ENCODE data around the gene C4orf50.

C4orf50 gene

DNA sequence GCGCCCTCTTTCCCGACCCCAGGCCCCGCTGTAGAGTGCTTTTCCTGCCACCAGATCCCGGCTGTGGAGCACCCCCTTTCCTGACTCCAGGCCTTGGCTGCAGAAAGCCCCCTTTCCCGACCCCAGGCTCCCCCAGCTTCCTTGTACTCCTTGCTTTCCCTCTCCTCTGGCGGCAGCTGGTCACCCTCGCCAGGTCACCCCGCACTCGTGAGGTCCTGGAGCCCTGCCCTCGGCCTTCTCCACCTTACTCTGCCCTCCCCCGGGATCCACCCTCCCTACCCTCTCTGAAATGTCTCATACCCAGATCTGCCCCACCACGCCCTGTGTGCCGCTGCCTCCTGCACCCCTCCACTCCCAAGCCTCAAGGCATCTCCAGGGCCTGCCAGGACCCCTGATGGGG lies 25.0 kb upstream of the C4orf50 start:
- no peak for DNase-seq

DNA sequence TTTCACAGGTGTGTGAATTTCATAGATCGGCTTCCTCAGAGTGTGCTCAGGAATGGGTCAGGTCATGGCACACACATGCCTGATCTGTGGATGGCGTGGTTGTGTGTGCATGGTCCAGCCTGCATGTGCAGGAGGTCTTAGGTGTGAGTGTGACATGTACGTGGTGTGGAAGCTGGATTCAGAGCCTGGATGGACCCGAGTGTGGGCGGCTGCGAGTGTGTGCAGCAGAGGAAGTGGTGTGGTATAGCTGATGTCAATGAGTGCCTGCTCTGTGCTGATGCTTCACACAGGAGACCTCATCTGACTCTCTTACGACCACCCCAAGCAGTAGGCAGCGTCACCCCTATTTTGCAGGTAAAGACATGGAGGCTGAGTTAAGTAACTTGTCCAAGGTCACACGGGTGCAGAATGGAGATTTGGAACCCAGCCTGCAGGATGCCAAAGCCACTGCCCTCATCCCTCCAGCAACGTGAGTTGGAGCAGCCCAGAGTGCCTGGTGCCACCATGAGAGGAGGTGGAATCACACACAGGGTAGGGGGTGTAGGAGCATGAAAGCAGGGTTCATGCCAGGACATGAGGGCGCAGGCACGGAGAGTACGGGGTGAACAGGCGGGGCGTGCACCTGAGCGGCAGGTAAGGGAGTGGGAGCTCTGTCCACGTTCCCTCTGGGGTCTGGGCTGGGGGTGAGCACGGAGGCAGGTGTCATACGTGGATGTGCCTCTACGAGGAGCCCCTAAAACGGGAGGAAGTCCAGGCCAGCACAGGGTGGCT lies 24.2 kb upstream of the C4orf50 start:
- DNase-seq: no peak

DNA sequence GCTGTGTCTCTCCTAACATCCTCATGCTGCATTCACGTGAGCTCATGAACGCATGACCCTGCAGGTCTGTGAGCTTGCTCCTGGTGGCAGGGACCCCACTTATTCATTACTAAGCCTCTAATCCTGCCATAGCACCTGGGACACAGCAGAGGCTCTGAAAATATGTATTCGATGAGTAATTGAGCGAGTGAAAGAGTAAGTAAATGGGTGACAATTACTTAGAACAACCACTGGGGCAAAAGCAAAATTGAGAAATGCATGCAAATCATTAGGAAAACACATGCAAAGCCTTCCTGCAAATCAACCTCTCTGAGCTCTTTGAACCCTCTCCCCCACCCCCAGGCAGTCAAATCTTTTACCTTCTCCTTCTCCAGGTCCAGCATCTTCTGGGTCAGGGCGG lies 23.6 kb upstream of the C4orf50 start:
- no peak for DNase-seq

DNA sequence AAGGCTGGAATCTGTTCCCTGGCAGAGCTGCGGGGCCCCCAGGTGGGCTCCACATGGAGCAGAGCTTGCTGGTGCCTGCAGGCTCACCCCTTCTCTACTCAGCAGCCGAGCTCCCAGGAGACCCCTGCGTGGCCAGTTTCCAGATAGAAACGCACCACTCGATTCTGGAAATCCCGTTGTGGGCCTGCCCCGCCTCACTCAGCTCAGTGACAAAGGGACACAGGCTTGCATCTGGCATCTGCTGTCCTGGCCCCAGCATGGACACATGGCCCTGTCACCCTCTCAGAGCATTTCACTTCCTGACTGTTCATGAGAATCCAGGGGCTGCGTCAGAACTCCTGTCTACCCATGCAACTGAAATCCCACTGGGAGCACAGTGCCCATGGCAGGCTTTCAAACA lies 20.5 kb upstream of the C4orf50 start:
- no peak for DNase-seq

DNA sequence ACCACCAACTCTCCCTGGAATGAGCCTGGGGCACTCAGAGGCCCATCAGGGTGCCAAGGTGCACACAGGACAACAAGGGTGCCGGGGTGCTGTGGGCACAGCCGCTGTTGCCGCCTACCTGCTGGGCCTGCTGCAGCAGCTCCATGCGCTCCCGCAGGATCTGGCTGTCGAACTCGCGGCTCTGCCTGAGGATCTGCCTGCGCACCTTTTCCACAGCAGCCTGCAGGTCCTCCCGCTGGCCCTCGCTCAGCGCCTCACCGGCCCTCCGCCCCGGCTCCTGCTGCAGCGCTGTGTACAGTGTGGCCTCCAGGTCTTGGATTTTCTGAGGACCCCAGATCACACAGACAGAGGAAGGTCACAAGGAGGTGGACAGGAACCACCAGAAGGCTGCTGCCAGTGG lies 17.6 kb upstream of the C4orf50 start:
- no peak for DNase-seq

DNA sequence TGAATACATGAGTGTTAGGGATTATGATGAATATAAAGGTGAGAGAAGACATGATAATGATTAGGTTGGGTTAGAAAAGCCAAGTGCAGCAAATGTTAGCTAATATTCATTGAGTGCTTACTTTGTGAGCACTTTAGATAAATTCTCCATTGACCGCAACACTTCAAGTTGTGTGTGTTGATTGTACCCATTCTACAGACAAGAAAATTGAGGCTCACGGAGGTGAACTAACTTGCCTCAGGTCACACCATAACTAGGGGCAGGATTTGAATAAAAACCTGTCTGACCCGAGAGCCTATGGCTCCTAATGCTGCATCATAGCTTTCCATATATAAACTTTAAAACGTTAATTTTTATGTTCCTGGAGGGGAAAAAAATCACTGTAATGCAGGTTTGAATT lies 15.2 kb upstream of the C4orf50 start:
- DNase-seq: no peak

DNA sequence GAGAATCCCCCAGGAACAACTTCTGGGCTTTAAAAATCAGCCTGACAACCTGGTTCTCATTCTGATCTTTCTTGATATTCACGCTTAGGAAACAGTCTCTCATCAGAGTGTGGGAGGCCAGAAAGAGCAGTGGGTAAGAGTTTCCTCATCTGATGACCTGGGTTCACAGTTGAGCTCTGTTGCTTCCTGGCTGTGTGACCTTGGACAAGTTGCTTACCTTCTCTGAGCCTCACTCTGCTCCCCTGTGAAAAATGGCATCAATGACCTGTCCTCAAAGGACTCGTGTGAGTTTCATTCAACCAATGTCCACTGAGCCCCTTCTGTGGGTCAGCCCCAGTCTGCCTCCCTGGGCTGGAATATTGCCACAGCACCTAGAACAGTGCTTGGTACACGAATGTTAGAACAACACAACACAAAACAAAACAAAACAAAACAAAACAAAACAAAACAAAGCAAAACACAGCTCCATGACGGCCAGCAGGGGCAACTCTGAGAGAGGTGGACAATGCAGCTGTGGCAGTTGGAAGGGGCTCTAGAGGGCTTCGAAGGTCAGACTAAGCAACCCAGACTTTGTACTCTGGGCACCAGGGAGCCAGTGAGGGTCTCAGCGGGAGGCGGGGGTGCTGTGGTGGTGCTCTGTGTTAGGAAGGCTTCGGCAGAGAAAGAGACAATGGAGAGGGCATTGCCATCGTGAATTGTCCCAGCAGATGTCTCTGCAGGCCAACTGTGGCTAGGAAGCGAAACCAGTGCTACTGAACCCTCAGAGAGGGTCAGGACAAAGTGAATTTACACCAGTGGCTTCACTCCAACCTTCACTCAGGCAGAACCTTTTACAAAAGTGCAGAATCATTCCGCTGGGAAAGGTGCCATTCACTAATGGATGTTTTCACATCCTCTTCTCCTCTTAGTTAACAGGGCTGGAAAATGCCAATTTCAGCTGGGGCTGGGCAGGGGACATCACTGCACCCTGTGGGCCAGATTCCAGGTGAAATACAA lies 14.3 kb upstream of the C4orf50 start:
- no peak for DNase-seq

DNA sequence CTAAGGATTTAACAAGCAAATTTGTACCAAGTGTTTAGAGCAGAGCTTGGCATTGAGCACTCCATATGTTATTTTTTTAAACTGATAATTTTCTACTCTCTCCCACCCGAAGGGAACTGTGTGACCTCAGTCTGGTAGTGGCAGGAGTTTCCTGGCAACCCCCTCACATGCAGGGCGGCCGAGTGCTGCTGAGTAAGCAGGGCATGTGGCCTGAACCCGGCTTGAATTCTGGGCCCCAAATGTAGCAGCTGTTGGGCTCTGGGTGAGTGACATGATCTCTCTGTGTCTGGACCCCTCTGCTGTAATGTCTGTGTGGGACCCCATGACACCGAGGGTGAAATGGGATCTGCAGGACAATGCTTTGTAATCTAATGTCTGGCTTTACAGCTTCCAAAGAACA lies 13.6 kb upstream of the C4orf50 start:
- DNase-seq: no peak

DNA sequence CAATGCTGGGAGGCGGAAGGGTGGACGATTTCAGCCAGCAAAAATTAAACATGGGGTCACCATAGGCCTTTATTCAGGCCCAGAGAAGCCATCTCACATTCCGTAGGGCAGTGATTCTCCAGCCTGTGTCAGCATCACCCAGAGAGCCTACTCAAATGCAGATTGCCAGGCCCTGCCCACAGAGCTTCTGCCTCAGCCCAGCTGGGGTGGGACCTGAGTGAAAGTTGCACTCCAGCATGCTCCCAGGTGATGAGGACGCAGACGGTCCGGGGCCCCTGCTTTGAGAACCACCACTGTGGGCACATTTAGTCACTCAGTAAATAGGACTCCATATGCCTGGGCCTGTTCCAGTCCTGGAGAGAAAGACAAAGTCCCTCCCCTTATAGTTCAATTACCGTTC lies 12.4 kb upstream of the C4orf50 start:
- DNase-seq: no peak

DNA sequence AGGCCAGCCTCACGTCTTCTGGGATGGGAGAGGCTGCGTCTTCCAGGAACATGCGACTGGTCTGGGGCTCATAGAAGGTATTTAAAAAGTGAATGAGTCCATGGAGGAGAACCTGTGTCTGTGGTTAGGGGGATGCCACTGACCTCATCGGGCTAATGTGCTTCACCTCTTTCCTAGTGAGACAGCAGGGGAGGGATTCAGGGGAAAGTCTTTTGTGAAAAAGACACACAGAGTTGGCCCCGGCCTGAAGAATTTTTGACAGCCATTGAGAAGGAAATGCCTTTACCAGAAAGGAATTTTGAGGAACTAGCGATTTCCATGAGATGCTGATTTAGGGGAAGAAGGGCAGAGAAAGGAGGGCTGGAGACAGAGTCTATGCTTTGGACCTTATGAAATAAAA lies 11.0 kb upstream of the C4orf50 start:
- DNase-seq: no peak

DNA sequence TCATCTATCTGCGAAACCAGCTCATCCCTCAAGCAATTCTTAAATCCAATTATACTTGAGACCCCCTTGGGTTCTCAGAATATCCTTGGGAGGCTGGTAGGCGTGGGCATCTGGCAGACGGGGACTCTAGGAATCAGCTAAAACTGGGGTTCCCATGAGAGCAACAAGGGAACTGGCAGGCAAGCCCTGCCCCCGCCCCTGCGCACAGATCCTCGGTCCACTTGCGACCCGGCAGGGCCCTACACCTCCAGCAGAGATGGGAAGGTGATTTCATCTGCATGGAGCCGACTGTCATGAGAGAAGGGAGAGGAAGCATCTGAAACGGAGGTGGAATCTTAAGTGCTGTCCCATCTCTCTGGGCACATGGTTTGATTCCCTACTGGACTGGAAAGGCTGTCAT lies 9.9 kb upstream of the C4orf50 start:
- no peak for DNase-seq

DNA sequence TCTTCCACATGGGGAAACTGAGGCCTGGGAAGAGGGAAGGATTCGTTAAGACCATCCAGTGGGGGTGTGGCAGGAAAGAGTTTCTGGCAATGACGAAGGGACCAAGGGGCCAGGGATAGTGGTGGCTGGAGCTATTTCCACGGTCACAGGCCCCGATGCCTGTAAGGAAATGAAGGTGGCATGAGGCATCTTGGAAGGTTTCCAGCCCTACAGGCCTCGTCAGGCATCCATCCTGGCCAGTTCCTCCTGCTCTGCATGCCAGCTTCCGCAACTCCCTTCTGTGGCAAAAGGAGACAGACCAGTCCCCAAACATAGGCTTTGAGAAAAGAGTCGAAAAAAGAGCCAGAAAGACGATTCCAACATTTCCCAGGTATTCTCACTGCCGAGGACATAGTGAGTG lies 9.2 kb upstream of the C4orf50 start:
- DNase-seq: no peak

DNA sequence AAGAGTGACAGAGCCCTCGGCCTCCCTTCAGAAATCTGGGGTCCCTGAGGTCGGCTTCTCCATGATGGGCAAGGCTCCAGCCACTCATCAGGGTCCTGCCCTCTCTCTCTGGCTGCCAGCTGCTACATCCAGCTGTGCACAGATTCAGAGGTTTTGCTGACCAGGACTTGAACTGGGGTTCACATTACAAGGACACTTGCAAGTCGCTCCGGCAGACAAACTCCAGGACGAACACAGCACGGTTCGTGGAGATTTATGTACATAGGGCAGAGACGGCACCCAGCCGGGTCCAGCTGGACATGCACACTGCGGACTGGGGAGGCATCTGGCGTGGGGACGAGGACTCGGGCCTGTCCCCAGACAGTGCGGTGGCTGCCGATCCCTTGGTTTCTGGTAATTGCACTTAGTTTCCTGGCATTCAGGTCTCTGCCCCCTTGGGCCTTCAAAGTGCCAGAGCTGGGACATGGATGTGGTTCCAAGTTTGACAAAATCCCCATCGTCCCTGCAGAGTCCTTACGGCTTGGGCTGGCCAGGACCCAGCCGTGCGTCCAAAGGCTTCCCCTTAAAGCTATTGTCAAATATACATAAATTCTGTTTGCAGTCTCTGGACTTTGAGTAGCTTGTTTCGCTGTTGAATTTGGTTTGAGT lies 6.2 kb upstream of the C4orf50 start:
- no peak for DNase-seq

DNA sequence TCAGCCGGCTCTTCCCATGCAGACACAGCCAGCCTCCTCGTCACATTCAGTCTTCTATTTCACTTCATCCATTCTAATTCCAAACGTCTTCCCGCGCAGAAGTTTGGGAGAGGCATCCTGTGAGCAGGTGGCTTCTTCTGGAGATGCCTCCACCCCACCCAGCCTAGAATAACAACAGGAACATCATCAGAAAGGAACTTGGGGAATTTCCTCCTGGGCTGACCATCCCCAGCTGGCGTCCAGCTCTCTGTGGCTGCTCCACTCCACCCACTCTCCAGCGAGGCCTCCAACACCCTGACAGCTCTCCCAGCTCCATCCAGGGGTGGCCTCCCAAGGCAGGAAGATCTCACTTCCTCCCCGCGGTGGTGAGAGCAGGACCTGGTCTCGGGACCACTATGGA lies 5.5 kb upstream of the C4orf50 start:
- no peak for DNase-seq

DNA sequence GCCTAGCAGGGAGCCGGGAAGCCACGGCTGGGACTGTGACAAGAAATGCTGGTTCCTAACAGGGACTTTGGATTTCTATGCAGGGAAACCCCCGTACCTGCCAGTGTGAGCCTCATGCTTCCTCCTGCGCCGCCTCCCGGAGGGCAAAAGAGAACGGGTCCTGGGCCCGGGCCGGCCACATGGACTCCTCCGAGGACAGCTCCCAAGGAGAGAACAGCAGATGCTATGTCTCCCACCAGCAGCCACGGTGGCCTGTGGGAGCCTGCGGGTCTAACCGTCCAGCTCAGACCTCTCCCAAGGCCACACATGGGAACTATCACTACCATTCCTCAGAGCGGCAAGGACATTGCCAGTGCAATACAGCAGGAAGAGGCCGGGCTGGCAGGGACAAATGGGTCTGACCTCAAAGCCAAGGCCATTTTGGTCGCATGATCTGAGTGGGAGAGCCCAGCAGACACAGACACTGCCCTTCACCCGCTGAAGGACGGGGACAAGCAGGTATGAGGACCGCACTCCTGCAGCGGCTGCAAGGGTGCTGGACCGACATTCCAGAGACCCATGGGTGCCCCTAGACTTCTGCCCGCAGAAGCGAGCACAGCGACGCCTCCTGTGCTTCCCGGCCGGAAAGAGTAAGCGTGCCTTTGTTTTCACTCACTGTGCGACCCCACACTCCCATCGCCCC lies 4.5 kb upstream of the C4orf50 start:
- DNase-seq: no peak

DNA sequence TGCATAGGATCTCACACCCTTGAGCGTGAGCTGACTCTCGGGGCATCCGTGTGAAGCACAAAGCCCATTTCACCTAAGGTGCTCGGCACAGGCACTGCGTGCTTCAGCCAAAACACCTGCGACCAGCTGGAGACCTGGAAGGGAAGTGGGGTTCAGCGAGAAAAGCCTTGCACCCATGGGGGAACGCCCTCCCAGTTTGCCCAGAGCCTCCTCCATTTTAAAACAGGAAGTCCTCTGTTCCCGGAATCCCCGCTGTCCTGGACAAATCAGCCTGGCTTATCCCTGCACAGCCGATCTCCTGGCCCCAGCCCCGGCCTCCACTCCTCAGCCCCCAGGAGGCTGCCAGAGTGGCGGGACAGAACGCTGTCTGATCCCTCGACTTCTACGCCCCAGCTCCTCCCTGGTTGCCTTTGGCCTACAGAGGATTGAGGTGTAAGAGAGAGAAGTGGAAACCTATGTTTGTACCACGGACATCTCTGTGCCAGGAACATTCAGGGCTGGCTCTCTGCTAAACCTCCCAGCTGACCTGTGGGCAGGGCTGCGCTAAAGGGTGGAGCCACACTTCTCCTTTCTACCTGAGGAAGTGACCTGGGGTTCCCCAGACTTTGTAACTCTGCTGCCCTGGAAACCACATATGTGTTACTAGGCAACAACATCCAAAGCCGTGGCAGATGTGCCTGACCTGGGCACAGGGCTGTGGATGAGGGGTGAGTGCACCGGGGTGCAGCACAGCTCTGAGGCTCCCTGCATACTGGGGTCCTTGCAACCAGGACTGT lies 3.8 kb upstream of the C4orf50 start:
- no peak for DNase-seq

DNA sequence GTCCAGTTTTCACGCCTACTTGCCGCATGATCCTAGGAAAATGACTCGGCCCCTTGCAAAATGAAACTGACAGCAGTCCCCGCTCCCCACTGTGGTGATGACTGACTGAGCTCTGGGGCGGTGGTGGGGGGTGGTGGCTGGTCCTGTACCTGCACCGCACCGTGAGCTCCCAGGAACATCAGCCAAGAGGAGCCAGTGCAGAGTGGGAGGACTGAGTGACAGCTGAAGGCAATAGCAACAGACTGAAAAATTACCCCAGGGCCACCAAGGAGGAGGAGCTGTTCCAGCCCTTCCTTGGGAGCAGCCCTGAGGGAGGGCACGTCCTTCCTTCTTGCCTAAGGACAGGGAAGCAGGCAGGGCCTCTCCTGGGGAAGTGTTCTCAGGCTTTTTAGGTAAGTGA lies 2.4 kb upstream of the C4orf50 start:
- no peak for DNase-seq

DNA sequence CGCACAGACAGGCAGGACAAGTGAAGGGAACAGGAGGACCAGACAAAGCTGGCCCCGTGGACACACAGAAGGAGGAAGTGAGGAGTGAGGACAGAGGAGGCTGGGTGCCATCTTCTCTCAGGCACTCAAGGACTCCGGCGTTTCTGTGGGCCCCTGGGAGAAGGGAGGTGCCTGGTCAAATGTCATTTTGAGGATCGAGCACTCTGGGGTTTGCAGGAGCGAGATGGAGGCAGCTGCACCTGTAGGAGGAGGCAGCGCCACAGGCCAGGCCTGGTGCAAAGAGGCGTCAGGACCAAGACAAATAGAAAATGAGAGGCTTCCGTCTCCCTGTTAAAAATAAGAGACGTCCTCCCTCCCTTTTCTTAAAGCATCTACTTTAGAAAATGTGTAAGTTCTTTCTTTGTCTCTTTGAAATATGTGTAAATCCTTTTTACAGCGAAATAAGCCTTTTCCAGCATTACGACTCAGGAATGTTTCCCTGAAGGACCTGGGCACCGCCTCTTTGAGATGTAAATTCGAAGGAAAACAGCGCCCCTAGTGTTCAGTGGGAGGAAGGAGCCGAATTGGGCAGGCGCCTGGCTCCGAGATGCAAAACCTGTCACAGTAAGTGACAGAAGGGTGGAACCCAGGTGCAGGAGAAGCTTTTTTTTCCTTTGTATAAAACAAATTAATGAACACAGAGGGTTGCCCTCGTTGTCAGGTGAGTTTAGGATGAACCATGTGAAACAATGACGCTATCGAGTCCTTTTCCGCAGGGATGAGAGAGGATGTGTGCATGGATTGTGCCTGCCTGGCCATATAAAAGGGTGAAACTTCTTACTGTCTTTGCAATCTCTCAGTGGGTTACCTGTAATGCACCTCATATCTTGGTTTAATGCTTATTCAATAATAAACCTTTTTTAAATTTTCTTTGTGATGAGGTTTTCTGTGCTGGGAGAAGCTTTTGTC lies 1.4 kb upstream of the C4orf50 start:
- DNase-seq: peak; percentile 26 to 54

DNA sequence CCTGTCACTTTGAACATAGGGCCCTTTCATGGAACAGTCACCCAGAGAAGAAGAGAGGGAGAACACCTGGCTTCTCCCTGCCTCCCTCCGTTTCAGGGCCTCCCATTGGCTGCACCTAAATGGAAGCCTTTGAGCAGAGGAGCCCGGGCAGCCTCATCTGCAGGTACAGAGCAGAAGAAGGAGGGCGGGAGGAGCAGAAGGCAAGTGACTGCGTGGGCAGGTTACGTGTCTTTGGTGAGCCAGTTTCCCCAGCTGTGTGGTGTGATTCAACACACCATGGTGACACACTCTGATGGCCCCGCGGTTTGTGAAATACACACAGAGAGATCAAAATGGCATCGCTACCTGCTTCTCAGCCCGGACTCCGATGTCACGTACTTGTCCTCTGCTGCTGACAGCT lies 431 bp downstream of the C4orf50 start:
- no peak for DNase-seq

DNA sequence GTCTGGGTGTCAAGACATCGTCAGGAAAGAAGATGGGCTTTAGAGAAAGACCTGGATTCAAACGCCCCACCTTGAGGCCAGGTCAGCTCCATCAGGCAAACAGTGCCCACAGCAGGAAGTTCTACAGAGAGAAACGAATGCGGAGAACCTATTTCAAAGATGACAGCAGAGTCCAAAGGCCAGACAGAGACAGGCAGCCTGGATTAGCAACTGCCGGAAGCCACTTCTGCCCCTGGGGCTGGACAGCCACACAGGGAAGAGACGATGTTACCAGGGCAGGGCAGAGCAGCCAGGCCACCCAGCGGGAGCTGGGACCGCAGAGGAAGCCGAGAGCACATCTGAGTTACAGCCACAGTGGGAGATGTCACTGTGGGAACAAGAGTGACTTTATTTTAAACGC lies 1.2 kb downstream of the C4orf50 start:
- no peak for DNase-seq

DNA sequence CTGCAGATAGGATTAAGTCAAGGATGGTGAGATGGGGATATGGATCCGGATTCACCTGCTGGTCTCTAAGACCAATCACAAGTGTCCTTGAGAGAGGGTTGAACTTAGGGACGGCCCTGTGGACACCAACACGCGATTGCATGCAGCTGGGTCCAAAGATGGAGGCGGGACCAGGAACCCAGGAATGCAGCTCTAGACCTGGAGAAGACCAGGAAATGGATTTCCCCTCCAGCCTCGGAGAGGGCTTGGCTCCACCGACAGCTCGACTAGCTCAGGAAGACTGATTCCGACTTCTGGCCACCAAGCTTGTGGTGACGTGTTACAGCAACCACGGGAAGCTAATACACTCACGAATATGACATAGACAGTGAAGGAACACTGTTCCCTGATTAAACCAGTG lies 4.7 kb downstream of the C4orf50 start:
- no peak for DNase-seq
